K562 (cell line): ENCODE data around the gene KRTAP10-11. TPM values are rescaled to one million over a fixed set of nuclear protein-coding genes. Genes with fewer than 3 reads are reported as not detected.

Experiments used
- ATAC-seq: fragments of 200-7000 bp; cut with Tn5 transposase; 3 replicates; pipeline ENCODE4 v1.9.1; 2020; ENCODE audit warnings: moderate library complexity
- BruUV-seq: library from RNA; stranded (reverse); fragments of 400-500 nt; replicated peaks from 2 replicates; lab custom pipeline; 2021; lab: Mats Ljungman, UMichigan
- CTCF ChIA-PET: fragments of 300-600 bp; formaldehyde crosslinking; extraction: SDS; loops from one replicate; lab custom pipeline; 2021; ENCODE audit warnings: low intra/inter-chr PET ratio; lab: Yijun Ruan, JAX
- POLR2A ChIA-PET: fragments of 300-600, 350-650 bp; sonication (Branson Sonifier 250); formaldehyde crosslinking; extraction: SDS; loops from one replicate; lab custom pipeline; 2021; ENCODE audit warnings: antibody characterized with exemption, inconsistent platforms; lab: Yijun Ruan, JAX
- DNase-seq, 4 experiments: peaks; one replicate each; pipeline versions ENCODE4 v3.0.0 to v3.0.0-alpha.2; 2011 to 2018; ENCODE audit warnings: low spot score in 3 of 4, mixed read lengths in 3 of 4; ENCODE audit errors: extremely low read depth in 1 of 4
- FAIRE-seq: peaks from 2 replicates; lab custom pipeline; 2011; peaks lifted over from hg19 to GRCh38; lab: Jason Lieb, UNC
- H2AFZ ChIP-seq: 2 replicates; pipeline ENCODE4 v1.6.0; 2011; ENCODE audit warnings: low read depth, low read length, control low read depth, inconsistent platforms
- H3K27ac ChIP-seq: fragments of 200-600 bp; 3 replicates; pipeline ENCODE4 v1.8.0; 2011; ENCODE audit warnings: low read depth, mild to moderate bottlenecking, control low read depth, inconsistent platforms, low read length, moderate library complexity, mixed read lengths; ENCODE audit errors: extremely low read depth
- H3K27me3 ChIP-seq, 2 experiments: fragments of 300-600 bp in 1 of 2; 2 replicates in 1 of 2; 3 replicates in 1 of 2; pipeline versions ENCODE4 v1.6.0 to v1.8.0; 2011; ENCODE audit warnings: inconsistent platforms in 2 of 2, low read length in 2 of 2, mild to moderate bottlenecking in 1 of 2, mixed read lengths in 1 of 2, moderate library complexity in 1 of 2; ENCODE audit not compliant: control insufficient read depth in 2 of 2, insufficient read depth in 2 of 2
- H3K36me3 ChIP-seq: fragments of 300-600 bp; 3 replicates; pipeline ENCODE4 v1.8.0; 2011; ENCODE audit warnings: mild to moderate bottlenecking, low read length, inconsistent platforms; ENCODE audit not compliant: control insufficient read depth, insufficient read depth
- H3K4me1 ChIP-seq, 2 experiments: fragments of 200-600 bp in 1 of 2; replicated peaks in 1 of 2; 2 replicates in 1 of 2; 3 replicates in 1 of 2; pipeline versions ENCODE4 v1.5.1 to v1.8.0; 2011; ENCODE audit warnings: inconsistent platforms in 2 of 2, low read length in 2 of 2, mild to moderate bottlenecking in 1 of 2, mixed read lengths in 1 of 2, moderate library complexity in 1 of 2; ENCODE audit not compliant: control insufficient read depth in 2 of 2, insufficient read depth in 2 of 2
- H3K4me2 ChIP-seq: 2 replicates; pipeline ENCODE4 v1.6.1; 2011; ENCODE audit warnings: low read length, control low read depth, inconsistent platforms, mixed read lengths; ENCODE audit not compliant: insufficient read depth
- H3K4me3 ChIP-seq: fragments of 200-600 bp; sonication (generic), shearing (Covaris generic); 2 replicates; pipeline ENCODE4 v1.5.1; 2016; ENCODE audit warnings: control low read depth, inconsistent platforms
- H3K79me2 ChIP-seq: fragments of 200-600 bp; 3 replicates; pipeline ENCODE4 v1.8.0; 2011; ENCODE audit warnings: low read length, inconsistent platforms; ENCODE audit not compliant: control insufficient read depth, insufficient read depth
- H3K9ac ChIP-seq, 2 experiments: 2 replicates each; pipeline versions ENCODE4 v1.6.0 to v1.6.1; 2011; ENCODE audit warnings: low read depth in 2 of 2, low read length in 2 of 2, control low read depth in 1 of 2, inconsistent platforms in 1 of 2, mild to moderate bottlenecking in 1 of 2, mixed read lengths in 1 of 2; ENCODE audit not compliant: insufficient read depth in 1 of 2
- H3K9me1 ChIP-seq: one replicate; pipeline ENCODE4 v1.6.0; 2011; ENCODE audit warnings: inconsistent platforms, mild to moderate bottlenecking, low read length, moderate library complexity; ENCODE audit not compliant: control insufficient read depth, insufficient read depth
- H3K9me3 ChIP-seq: replicated peaks from 2 replicates; pipeline ENCODE4 v1.5.1; 2011; ENCODE audit warnings: low read depth, low read length, inconsistent platforms; ENCODE audit not compliant: control insufficient read depth, insufficient read depth
- H4K20me1 ChIP-seq: replicated peaks from 2 replicates; pipeline ENCODE4 v1.6.1; 2011; ENCODE audit warnings: low read length, inconsistent platforms, mixed read lengths; ENCODE audit not compliant: control insufficient read depth, insufficient read depth
- ARID2 ChIP-seq: fragments of 450-650 bp; IDR thresholded peaks from 2 replicates; pipeline ENCODE4 v1.6.1; 2017; ENCODE audit warnings: antibody characterized with exemption, mild to moderate bottlenecking
- CBFA2T3 ChIP-seq: fragments of 450-650 bp; IDR thresholded peaks from 2 replicates; pipeline ENCODE4 v1.6.1; 2017
- EP300 ChIP-seq: IDR thresholded peaks from 2 replicates; pipeline ENCODE4 v1.6.1; 2012; ENCODE audit warnings: low read length, improper control_type of control experiment
- FOS ChIP-seq: IDR thresholded peaks from 3 replicates; pipeline ENCODE4 v1.6.1; 2011; ENCODE audit not compliant: insufficient read length; ENCODE audit errors: extremely low read depth
- HCFC1 ChIP-seq: IDR thresholded peaks from 2 replicates; pipeline ENCODE4 v1.6.1; 2012; ENCODE audit warnings: low read depth, low read length, improper control_type of control experiment
- MXI1 ChIP-seq: IDR thresholded peaks from 2 replicates; pipeline ENCODE4 v1.6.1; 2011; ENCODE audit warnings: low read depth, mild to moderate bottlenecking, improper control_type of control experiment, low read length
- NCOR1 ChIP-seq: fragments of 450-650 bp; IDR thresholded peaks from 2 replicates; pipeline ENCODE4 v1.6.1; 2016; ENCODE audit warnings: mild to moderate bottlenecking, moderate library complexity
- PCBP1 ChIP-seq: fragments of 200-400 bp; formaldehyde crosslinking; IDR thresholded peaks from 2 replicates; pipeline ENCODE4 v1.6.1; 2018; ENCODE audit warnings: mild to moderate bottlenecking, low read depth, low read length; ENCODE audit not compliant: poor library complexity, severe bottlenecking
- PHF8 ChIP-seq: fragments of 200-600 bp; sonication (generic); IDR thresholded peaks from 2 replicates; pipeline ENCODE4 v1.6.1; 2012; ENCODE audit warnings: mixed run types, mild to moderate bottlenecking, inconsistent platforms, low read length, moderate library complexity, borderline replicate concordance
- SPI1 ChIP-seq: IDR thresholded peaks from 2 replicates; pipeline ENCODE4 v1.6.1; 2011; ENCODE audit warnings: low read depth, low read length, control low read depth, borderline replicate concordance
- TSC22D4 ChIP-seq: fragments of 450-650 bp; IDR thresholded peaks from 2 replicates; pipeline ENCODE4 v1.6.1; 2016; ENCODE audit warnings: missing genetic modification characterization, missing biosample characterization, control low read depth
- TSHZ1 ChIP-seq: fragments of 250-450 bp; sonication (Bioruptor Pico); IDR thresholded peaks from 2 replicates; pipeline ENCODE4 v1.4.0; 2020; ENCODE audit warnings: mild to moderate bottlenecking, moderate library complexity
- ZC3H8 ChIP-seq: fragments of 450-650 bp; IDR thresholded peaks from 2 replicates; pipeline ENCODE4 v1.6.1; 2017
- ZNF121 ChIP-seq: sonication (generic); formaldehyde crosslinking; conservative IDR thresholded peaks from 2 replicates; pipeline ENCODE4 v1.8.0; 2022; ENCODE audit warnings: missing genetic modification reagents
- ZNF165 ChIP-seq: fragments of 250-450 bp; sonication (Bioruptor Pico); IDR thresholded peaks from 2 replicates; pipeline ENCODE4 v1.4.0; 2020; ENCODE audit warnings: borderline replicate concordance
- ZNF431 ChIP-seq: sonication (generic); formaldehyde crosslinking; IDR thresholded peaks from 2 replicates; pipeline ENCODE4 v1.8.0; 2022; ENCODE audit warnings: mild to moderate bottlenecking, missing genetic modification reagents
- ZNF639 ChIP-seq, 2 experiments: fragments of 200-800 bp in 1 of 2; sonication (Bioruptor generic) in 1 of 2; sonication (generic) in 1 of 2; formaldehyde crosslinking in 1 of 2; IDR thresholded peaks in 1 of 2; conservative IDR thresholded peaks in 1 of 2; 2 replicates each; pipeline versions ENCODE4 v1.5.0 to v1.6.1; 2016 to 2020; ENCODE audit warnings: missing compliant biosample characterization in 1 of 2, missing genetic modification characterization in 1 of 2, missing genetic modification reagents in 1 of 2
- ZNF644 ChIP-seq: fragments of 200-800 bp; sonication (Bioruptor generic); IDR thresholded peaks from 2 replicates; pipeline ENCODE4 v1.6.1; 2016; ENCODE audit warnings: low read depth, missing genetic modification characterization, missing compliant biosample characterization
- WGBS: fragments of 100-300 bp; shearing (Covaris generic); methylation state at CpG from one replicate; pipeline ENCODE4 v1.1.6; 2016; ENCODE audit warnings: low coverage, mixed read lengths; ENCODE audit not compliant: insufficient coverage; ENCODE audit errors: missing lambda C conversion rate; 5-methylcytosine and 5-hydroxymethylcytosine counted together
- in situ Hi-C: fragments of 300-500 bp; cut with MboI; formaldehyde crosslinking; loops from 4 replicates; pipeline ENCODE4 v1.15.0; 2018; ENCODE audit warnings: inconsistent platforms, mixed read lengths
- intact Hi-C: fragments of 100-400 bp; cut with micrococcal nuclease; formaldehyde crosslinking; loops from 2 replicates; pipeline ENCODE4 v1.14.2; 2022
- polyA plus RNA-seq, 8 experiments: library from polyadenylated mRNA; depleted of rRNA in 4 of 8; stranded (reverse) in 5 of 8; unstranded in 3 of 8; fragments of >200 nt; fragmentation: Nextera tagmentation in 2 of 8; fragmentation: Illumina TruSeq in 1 of 8; extraction: Ambion mirVana in 2 of 8; extraction: Trizol in 1 of 8; gene quantifications; 2 replicates each; pipeline versions ENCODE4 v1.2.1 to v1.2.3, GENCODE V29; 2011 to 2014; ENCODE audit warnings: inconsistent platforms in 1 of 8, missing spikeins in 1 of 8
- total RNA-seq, 7 experiments: library from RNA; depleted of rRNA in 6 of 7; stranded (reverse); fragments of >200 nt in 6 of 7; fragmentation: Illumina TruSeq in 2 of 7; extraction: Trizol in 2 of 7; gene quantifications; 2 replicates each; pipeline versions ENCODE4 v1.2.1 to v1.2.3, GENCODE V29; 2011 to 2021; ENCODE audit warnings: low replicate concordance in 1 of 7

The KRTAP10-11 gene
- total and polyA plus RNA-seq, 9 of the 15 experiments (the other 6 are each of a cell fraction or from before 2014, with no cell fraction given): not detected

DNA sequence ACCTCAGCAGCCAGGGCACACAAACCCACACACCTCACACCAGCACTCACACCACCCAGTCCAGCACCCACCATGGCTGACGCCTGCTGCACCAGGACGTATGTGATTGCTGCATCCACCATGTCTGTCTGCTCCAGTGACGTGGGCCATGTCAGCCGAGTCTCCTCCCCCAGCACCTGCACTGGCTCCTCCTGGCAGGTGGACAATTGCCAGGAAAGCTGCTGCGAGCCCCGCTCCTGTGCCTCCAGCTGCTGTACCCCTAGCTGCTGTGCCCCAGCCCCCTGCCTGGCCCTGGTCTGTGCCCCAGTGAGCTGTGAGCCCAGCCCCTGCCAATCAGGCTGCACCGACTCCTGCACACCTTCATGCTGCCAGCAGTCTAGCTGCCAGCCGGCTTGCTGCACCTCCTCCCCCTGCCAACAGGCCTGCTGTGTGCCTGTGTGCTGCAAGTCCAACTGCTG is 34.2 kb upstream of the KRTAP10-11 start, which contains the start of gene KRTAP10-8 (continued):
- TF ChIP-seq ZNF639 (CRISPR knock-in tag; conservative IDR thresholded peaks at IDR 0.05 in 1 of 2, IDR thresholded peaks at IDR 0.05 in 1 of 2) (no peak), CBFA2T3 (no peak)

DNA sequence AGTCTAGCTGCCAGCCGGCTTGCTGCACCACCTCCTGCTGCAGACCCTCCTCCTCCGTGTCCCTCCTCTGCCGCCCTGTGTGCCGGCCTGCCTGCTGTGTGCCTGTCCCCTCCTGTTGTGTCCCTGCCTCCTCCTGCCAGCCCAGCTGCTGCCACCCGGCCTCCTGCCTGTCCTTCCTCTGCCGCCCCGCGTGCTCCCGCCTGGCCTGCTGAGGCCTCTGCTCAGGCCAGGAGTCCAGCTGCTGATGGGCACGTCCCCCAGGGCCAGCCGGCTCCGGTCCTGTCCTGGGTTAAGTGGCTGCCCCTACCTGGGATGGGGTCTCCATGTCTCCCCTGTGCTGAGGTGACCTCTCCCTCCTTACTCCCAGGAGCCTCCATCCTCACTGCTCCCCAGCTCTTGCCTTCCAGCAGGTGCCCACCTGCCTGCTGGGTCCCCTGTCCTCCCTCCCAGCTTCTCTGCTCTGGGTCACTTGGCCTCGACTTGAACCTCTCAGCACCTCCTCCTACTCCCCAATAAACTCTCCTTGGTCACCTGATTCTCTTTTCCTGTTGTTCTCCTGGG is 33.5 kb upstream of the KRTAP10-11 start:
- H4K20me1 ChIP-seq: no peaks in the 10 kb centered on the region
- no peak for ATAC-seq
- no peaks in the 10 kb centered on the region for H3K79me2 ChIP-seq
- POLR2A ChIA-PET: no interaction called here
- no TSS peak for BruUV-seq
- WGBS: 0% methylated on average over 8 of the region's 13 CpGs
- H3K9me3 ChIP-seq: no peaks in the 10 kb centered on the region; the same call in none of the 2 replicates
- in situ Hi-C loops (no loop called here), intact Hi-C loops (no loop called here)
- no peak overlapping the region for H3K4me3 ChIP-seq
- H2AFZ ChIP-seq: no peak overlapping the region
- peaks cover 0 to 10% of the 10 kb centered on the region in 2 experiments; a peak in 2 of 5 replicates for H3K4me1 ChIP-seq
- H3K9ac ChIP-seq: no peak overlapping the region
- no peak for FAIRE-seq
- H3K4me2 ChIP-seq: no peak overlapping the region
- H3K36me3 ChIP-seq: no peaks in the 10 kb centered on the region
- no peak overlapping the region for H3K27ac ChIP-seq
- CTCF ChIA-PET: no interaction called here
- H3K9me1 ChIP-seq: peaks cover 3% of the 10 kb centered on the region
- no peak for DNase-seq
- H3K27me3 ChIP-seq: peaks cover 14 to 44% of the 10 kb centered on the region in 2 experiments; a peak in 4 of 5 replicates
- TF ChIP-seq ARID2: no peak
- no peak for TF ChIP-seq ZC3H8
- no peak for TF ChIP-seq NCOR1
- TF ChIP-seq ZNF644 (tag): no peak
- TF ChIP-seq HCFC1: no peak
- no peak for TF ChIP-seq PCBP1
- TF ChIP-seq ZNF431 (CRISPR knock-in tag): no peak
- TF ChIP-seq MXI1: no peak
- TF ChIP-seq TSHZ1 (CRISPR knock-in tag): no peak
- no peak for TF ChIP-seq ZNF165 (CRISPR knock-in tag)
- no peak for TF ChIP-seq FOS
- no peak for TF ChIP-seq SPI1
- no peak for TF ChIP-seq TSC22D4 (tag)
- TF ChIP-seq ZNF121 (CRISPR knock-in tag): no peak
- no peak for TF ChIP-seq PHF8
- TF ChIP-seq EP300: no peak
